OCI-LY3 (cell line): ENCODE results near the gene CYP2C8.

Experiments
- EZH2phosphoT487 ChIP-seq: fragments of 200-600 bp; shearing (Covaris generic); IDR thresholded peaks from 2 replicates; pipeline ENCODE4 v1.6.1; 2018; ENCODE audit warnings: antibody characterized with exemption, mixed run types, low read depth
- TF ChIP-seq, protein P1 (sequence below): fragments of 200-600, 300-600 bp; sonication (generic); IDR thresholded peaks from 2 replicates; pipeline ENCODE4 v1.5.1; 2014; ENCODE audit warnings: antibody characterized with exemption, low read length, low read depth

DNA sequence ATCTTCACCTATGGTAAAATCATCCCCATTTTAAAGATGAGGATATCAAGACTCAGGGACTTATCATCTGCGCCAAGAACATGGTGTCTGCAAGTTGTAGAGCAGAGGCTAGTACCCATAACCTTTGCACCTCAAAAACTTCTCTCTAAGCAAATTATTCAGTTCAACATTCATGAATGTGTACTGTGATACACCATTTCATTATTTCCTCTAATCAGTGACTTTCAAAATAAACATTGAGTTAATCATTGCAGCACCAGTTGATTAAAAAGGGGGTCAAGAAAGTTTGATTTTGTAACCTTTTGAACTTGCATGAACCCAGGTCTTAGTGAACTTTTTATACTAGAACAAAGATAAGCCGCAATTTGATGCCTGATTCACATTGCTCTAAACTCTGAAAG is 47.6 kb upstream of the CYP2C8 start:
- TF ChIP-seq, protein P1, sequence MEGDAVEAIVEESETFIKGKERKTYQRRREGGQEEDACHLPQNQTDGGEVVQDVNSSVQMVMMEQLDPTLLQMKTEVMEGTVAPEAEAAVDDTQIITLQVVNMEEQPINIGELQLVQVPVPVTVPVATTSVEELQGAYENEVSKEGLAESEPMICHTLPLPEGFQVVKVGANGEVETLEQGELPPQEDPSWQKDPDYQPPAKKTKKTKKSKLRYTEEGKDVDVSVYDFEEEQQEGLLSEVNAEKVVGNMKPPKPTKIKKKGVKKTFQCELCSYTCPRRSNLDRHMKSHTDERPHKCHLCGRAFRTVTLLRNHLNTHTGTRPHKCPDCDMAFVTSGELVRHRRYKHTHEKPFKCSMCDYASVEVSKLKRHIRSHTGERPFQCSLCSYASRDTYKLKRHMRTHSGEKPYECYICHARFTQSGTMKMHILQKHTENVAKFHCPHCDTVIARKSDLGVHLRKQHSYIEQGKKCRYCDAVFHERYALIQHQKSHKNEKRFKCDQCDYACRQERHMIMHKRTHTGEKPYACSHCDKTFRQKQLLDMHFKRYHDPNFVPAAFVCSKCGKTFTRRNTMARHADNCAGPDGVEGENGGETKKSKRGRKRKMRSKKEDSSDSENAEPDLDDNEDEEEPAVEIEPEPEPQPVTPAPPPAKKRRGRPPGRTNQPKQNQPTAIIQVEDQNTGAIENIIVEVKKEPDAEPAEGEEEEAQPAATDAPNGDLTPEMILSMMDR, result no peak
- TF ChIP-seq EZH2phosphoT487, result no peak
